Fibroblast of villous mesenchyme (primary cell): ENCODE results near the gene KDM8. TPM values are rescaled to one million over a fixed set of nuclear protein-coding genes. Genes with fewer than 3 reads are reported as not detected.

Experiments
- DNase-seq: peaks from one replicate; pipeline ENCODE4 v3.0.0-alpha.2; 2010; ENCODE audit warnings: low read depth
- H3K4me3 ChIP-seq: 2 replicates; pipeline ENCODE4 v1.5.1; 2011; ENCODE audit warnings: low read depth, mild to moderate bottlenecking, low read length
- CTCF ChIP-seq: IDR thresholded peaks from 2 replicates; pipeline ENCODE4 v1.5.1; 2012; ENCODE audit warnings: low read depth, mild to moderate bottlenecking, low read length; ENCODE audit not compliant: insufficient read depth
- total RNA-seq: library from RNA; depleted of rRNA; stranded (reverse); fragments of >200 nt; gene quantifications from 2 replicates; pipeline ENCODE4 v1.2.3, GENCODE V29; 2012

Gene KDM8
- total RNA-seq, 1 donor = 3.9 TPM

- no peak overlapping the region for H3K4me3 ChIP-seq
- no peak for DNase-seq
- TF ChIP-seq CTCF = no peak
These were observed 16.8 kb downstream of the KDM8 start for GRCh38 chr16:27220120-27220519.

GRCh38 chr16:27220527-27220926 is 17.2 kb downstream of the KDM8 start:
- DNase-seq = no peak
- TF ChIP-seq CTCF = no peak
- H3K4me3 ChIP-seq = no peak overlapping the region

- H3K4me3 ChIP-seq = no peak overlapping the region
- DNase-seq = no peak
- TF ChIP-seq CTCF = no peak
These were observed 17.7 kb downstream of the KDM8 start for GRCh38 chr16:27220991-27221390.

GRCh38 chr16:27221576-27222248 is 18.4 kb downstream of the KDM8 start:
- no peak overlapping the region for H3K4me3 ChIP-seq
- DNase-seq = no peak
- no peak for TF ChIP-seq CTCF

GRCh38 chr16:27222249-27223225 is 19.2 kb downstream of the KDM8 start:
- DNase-seq = peak; percentile 91
- no peak overlapping the region for H3K4me3 ChIP-seq
- no peak for TF ChIP-seq CTCF

- TF ChIP-seq CTCF = peak; percentile 12
- no peak for DNase-seq
- H3K4me3 ChIP-seq = no peak overlapping the region
These were observed 19.9 kb downstream of the KDM8 start for GRCh38 chr16:27223226-27223610.
